Measurements from ENCODE around the gene TPCN1.

GRCh38 chr12:113297621-113298471, 76.6 kb downstream of the TPCN1 start:
- TF ChIP-seq TAF1 (IDR thresholded peaks at IDR 0.05; ENCODE audit: borderline replicate concordance, low read depth, low read length) = no peak
- TF ChIP-seq ELF1 (IDR thresholded peaks at IDR 0.05) = no peak
- TF ChIP-seq REST (IDR thresholded peaks at IDR 0.05; ENCODE audit: low read depth, low read length) = no peak
- no peak for TF ChIP-seq RAD21 (IDR thresholded peaks at IDR 0.05; ENCODE audit: low read length)
- TF ChIP-seq MAX (IDR thresholded peaks at IDR 0.05; ENCODE audit: low read depth) = no peak
- TF ChIP-seq CTCF (IDR thresholded peaks at IDR 0.05) = no peak
